GM19043 (cell line): ENCODE results near the gene FOXJ2.
"Not testable (repeated sequence)": the region's sequence is repeated elsewhere in the genome, so short reads cannot be mapped to it uniquely, and the experiment has no call there.

Experiments used
- ATAC-seq: cut with Tn5 transposase; IDR thresholded peaks from one replicate; pipeline ENCODE4 v1.9.1; 2021; ENCODE audit warnings: low read depth; ENCODE audit not compliant: unreplicated experiment

The FOXJ2 gene

DNA sequence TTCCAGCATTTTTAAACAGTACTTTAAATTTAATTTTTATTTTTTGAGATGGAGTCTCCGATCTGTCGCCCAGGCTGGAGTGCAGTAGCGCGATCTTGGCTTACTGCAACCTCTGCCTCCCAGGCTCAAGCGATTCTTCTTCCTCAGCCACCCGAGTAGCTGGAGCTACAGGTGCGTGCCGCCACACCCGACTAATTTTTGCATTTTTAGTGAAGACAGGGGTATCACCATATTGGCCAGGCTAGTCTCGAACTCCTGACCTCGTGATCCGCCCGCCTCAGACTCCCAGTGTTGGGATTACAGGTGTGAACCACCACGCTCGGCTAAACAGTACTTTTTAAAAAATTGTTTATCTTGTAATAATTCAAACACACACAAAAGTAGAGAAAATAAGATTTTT, 4.2 kb upstream of the FOXJ2 start:
- no peak for ATAC-seq

DNA sequence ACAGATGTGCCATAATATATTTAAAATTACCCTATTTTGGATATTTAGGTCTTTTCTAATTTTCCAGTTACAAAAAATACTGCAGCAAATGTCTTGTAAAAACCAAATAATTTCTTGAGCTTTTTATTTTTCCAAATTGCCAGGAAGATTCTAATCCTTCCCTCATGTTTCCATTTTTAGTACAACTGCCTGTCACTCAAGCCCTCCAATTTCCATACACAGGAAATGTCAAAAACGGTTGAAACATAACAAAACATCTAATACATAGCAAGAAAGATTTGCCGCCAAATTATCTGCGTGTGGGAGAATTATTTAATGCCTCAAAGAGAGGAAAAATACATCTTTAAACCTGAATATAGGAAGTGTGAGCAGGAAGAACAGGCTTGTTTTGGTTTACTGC, 2.3 kb upstream of the FOXJ2 start:
- ATAC-seq = no peak

DNA sequence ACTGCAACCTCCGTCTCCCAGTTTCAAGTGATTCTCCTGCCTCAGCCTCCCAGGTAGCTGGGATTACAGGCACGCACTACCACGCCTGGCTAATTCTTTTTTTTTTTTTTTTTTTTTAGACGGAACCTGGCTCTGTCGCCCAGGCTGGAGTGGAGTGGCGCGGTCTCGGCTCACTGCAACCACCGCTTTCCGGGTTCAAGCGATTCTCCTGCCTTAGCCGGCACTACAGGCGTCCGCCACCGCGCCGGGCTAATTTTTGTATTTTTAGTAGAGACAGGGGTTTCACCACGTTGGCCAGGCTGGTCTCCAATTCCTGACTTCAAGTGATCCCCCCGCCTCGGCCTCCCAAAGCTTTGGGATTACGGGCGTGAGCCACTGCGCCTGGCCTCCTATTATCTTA, 1.5 kb upstream of the FOXJ2 start:
- not testable (repeated sequence) for ATAC-seq

DNA sequence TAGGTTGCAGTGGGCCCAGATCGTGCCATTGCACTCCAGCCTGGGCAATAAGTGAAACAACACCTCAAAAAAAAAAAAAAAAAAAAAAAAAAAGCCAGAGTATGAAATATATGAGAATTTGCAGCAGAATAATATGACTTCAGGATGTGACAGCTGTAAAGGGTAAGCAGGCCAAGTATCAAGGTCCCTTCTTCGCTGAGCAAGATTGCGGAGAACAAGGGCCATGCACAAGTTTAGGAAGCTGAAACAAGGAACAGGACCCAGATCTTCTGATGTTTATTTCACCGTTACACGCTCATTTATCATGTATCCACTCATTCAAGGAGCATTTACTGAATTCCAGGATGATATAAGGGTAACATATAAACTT, 659 bp upstream of the FOXJ2 start:
- no peak for ATAC-seq

DNA sequence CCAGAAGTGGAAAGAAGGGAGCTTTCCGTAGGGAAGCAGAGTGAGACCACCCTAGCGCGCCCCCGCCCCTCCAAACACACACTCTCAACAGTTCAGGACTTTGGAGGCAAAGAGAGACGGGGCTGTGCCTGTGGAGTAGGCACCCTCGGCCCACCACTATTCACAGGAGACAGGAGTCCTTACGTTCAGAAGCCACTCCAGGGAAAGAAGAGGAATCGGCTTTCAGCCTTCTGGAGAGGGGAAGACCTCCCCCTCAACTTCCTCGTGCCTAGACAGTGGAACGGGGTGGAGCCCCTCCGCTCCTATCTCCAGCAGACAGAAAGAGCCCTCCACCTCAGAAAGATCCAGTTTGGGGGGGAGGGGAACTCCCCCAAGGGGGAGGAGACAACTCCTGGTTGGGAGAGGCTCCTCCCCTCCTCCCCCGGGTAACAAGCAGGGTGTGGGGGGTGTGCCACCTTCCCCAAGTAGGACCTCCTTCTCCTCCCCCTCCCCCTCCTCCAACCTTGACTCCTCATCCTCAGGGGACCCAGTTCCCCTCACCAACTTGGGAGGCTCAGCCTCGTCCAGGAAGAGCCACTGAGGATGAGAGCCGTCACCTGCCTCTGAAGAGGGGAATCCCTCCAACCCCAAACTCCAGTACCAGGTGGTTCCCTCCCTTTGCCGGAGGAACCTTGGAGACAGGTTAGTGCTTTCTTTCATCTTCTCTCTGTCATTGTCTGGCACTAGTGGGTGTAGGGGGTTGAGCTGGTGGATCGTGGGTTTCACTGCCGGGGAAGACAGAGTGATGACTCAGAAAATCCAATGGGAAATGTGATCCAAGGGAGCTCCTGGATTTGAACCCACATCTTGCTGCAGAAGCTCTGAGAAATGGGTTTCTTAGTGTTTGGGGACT, 883 bp downstream of the FOXJ2 start:
- no peak for ATAC-seq

DNA sequence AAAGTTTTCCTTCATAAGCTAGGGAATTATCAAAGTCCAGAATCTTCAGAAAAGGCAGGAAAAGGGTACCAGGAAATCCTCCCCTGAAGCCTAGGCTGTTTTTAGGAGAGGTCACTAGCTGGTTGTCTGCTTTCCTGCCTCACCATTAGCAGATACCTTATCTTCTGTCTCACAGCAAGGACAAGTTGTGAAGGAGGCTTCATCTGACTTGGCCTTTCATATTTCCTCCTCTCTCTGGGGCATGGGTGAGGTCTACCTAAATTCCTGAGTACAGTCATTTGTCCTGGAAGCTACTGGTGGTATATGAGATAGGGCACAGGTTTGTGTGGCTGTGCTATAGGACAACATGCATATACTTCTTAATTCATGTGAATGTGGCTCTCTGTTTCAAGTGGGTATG, 2.3 kb downstream of the FOXJ2 start:
- no peak for ATAC-seq

DNA sequence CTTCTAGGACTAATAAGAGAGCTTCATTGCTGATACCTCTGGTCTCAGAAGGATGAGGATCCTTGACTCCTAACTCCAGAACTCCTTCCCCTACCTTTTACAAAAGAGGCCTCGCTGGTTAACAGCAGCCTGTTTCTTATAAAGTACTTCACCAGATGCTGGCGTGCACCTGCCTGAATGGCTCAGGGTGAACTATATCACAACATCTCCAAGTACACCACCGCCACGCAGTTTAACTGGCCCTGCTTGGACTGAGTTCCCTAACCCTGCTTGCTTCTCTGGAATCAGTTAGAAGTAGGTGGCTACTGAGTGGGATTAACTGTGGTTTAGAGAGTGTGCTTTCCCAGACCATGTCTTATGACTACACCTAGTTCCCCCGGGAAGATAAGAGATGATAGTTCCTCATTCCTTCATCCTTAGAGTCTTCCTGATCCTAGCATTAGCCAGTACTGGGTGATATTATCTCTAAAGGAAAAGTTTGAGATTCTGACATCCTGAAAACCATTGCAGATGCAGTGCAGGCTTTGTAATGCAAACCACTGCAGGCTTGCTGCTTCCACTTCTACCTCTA, 3.0 kb downstream of the FOXJ2 start:
- no peak for ATAC-seq

DNA sequence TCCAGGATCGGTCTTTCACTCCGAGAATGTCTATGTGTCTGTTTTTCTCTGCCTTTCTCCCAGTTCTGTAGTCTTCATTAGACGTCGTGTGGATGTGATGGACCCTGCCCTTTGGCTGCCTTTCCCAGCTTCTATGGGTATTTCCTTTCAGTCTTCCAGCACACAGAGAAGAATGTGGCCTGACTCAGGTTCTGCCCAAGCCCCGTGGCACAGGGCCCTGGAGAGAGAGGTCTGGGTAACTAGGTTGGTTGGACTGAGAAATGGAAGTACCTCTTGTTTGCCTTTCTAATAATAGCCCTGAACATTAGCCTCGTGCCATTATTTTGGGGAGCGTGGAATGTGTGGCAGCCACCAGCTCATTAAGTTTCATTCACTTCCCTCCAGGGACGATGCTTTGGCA, 3.8 kb downstream of the FOXJ2 start:
- ATAC-seq = no peak

DNA sequence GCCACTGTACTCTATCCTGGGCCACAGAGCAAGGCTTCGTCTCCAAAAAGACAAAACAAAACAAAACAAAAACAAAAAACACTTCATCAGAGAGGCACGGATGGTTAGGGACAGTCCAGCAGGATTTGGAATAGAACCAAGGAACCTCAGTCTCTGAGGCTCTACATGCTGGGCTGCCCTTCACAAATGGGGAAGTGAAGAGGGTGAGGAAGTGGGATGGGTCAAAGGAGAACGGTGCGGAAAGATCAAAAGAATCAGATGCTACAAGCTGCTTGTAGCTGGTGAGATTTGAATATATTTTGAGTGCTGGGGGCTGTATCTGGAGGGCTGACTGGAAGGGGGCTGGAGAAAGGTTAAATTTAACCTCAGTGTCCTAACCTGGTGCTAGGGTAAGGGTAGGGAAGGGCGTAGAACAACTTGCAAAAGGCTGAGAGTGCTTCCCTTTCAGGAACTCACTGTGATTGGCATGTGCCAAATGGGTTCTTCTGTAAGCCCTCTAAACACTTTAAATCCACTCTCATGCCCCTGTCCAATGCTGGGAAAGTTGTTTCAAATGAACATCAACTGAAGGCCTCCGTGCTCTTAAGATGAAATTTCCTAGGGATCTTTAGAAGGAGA, 4.6 kb downstream of the FOXJ2 start:
- no peak for ATAC-seq

DNA sequence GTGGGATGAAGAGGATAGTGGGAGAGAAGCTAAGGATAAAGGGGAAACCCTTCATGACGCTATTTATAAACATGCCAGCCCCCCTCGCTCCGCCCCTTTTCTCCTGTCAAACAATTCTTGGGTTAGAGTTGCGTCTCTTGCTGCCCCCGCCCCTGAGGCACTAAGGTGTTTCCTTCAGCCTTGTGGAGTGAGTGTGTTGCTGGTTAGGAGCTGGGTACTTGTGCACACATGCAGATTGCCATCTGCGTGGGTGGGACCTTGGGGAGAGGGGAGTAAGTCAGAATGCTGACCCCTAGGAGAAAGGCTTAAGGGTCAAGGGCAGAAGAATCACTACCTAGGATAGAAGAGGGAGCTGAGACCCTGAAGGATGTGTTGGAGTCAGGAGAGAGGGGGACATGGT, 5.4 kb downstream of the FOXJ2 start:
- no peak for ATAC-seq

DNA sequence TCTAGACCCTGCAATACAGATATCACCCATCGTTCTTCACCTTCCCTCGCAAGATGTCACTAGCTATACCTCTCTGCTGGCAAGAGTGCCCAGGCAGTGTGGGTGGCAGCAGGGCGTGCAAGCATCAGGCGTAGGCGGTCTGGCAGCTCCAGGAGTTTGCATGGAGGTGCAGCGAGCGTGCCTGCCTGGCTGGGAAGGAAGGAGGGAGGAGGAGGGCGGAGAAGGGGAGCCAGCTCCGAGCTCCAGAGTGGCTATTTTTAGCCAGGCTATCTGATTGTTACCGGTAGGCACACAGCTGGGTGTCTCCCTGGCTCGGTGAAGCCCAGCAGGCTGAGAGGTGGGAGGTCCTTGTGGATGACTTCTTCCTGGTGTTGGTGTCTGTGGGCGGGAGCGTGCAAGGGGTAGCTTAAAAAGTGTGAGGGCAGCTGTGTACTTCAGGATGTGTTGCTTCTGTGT, 6.2 kb downstream of the FOXJ2 start:
- no peak for ATAC-seq

DNA sequence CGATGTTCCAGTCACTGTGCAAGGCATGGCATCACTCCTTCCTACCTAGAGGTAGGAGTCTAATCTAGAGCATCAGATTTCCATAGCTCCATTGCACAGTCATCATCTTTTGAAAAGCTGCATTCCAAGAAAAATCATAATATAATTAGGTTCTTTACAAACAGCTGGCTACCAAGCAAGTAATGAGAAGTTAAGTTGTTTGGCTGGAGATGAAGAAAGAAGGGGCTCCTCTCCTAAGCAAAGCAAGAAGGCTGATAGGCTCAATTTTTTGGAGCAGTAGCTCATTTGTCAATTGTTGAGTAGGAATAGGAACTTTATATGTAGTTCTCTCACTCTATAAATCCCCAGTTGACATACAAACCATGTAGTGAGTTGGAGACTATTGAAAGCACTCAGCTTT, 8.3 kb downstream of the FOXJ2 start:
- no peak for ATAC-seq

DNA sequence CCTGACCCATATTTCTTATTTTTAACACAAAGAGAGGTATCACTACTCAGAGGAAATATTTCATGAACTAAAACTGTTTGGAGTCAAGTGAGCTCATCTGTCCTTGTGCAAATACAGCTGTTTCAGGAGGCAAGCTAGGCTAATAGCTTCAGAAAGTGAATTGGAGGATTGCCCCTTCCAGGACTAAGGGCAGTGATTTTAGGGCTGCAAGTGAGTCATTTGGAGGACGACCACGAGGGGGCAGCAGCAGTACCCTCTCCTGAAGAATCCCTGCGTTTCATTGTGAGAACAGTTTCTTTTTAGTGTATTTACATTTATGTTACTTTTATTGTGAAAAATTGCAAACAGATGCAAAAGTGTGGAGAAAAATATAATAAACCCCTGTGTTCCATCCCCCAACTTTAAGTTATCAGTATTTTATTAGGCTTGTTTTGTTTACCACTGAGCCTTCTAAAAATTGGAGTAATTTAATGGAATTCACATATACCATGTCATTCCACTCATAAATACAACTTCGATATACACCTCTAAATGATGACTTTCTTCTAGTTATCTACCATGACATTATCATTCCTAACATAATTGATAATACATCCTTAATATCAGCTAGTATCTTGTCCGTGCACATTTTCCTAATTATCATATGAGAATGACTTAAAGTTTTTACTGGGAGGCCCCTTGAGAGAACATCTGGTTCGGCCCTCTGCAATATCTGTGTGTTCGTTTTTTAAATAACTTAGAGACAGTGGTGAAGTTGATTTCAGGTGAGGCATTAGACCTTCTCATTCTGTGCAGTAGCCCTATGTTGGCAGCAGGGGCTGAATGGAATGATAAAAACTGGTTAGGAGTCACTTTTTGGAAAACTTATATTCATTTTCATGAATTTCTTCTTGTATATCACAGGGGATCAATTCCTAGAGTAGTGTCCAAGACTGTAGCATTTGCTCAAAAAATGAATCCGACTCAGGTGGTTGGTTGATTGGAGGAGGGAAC, 13.7 kb downstream of the FOXJ2 start:
- no peak for ATAC-seq

DNA sequence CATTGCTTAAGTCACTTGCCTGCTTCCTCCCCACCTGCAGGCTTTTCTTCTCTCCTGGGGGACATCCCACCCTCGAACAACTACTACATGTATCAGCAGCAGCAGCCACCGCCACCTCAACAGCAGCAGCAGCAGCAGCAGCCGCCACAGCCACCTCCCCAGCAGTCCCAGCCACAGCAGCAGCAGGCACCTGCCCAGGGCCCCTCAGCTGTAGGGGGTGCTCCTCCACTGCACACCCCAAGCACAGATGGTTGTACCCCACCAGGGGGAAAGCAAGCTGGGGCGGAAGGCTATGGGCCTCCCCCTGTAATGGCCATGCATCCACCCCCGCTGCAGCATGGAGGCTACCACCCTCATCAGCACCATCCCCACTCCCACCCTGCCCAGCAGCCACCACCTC, 15.3 kb downstream of the FOXJ2 start:
- no peak for ATAC-seq

DNA sequence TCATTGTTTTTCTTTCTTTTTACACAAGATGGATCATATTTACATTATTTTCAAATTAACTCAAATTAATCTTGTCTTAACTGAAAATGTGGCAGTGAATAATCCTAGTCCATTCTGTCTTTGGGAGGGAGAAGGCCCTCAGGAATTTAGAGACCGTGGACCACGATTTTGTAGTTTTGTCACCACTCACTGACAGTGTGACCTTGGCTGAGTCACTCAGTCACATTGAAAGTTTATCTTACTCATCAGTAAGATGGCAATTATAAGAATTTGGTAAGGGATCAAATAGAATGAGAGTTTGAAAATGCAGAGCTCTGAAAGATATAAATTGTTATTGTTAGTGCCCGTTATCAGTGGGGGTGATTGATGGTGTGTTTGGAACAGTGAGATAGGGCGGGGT, 16.4 kb downstream of the FOXJ2 start:
- no peak for ATAC-seq

DNA sequence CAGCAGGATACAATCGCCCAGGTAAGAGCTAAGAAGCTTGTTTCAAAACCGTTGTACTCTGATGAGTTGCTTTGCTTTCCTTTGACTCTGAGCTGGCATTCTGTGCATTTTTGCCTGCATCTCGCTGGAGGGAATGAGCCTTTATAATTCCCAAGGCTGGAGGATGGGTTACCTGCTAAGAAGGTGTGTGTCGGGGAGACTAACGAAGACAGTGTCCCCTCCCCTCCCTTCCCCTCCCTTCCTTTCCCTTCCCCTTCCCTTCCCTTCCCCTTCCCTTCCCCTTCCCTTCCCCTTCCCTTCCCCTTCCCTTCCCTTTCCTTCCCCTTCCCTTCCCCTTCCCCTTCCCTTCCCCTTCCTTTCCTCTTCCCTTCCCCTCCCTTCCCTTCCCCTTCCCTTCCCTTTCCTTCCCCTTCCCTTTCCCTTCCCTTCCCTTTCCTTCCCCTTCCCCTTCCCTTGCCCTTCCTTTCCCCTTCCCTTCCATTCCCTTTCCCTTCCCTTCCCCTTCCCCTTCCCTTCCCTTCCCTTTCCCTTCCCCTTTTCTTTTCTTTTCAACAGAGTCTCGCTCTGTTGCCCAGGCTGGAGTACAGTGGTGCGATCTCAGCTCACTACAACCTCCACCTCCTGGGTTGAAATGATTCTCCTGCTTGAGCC, 18.2 kb downstream of the FOXJ2 start:
- no peak for ATAC-seq

DNA sequence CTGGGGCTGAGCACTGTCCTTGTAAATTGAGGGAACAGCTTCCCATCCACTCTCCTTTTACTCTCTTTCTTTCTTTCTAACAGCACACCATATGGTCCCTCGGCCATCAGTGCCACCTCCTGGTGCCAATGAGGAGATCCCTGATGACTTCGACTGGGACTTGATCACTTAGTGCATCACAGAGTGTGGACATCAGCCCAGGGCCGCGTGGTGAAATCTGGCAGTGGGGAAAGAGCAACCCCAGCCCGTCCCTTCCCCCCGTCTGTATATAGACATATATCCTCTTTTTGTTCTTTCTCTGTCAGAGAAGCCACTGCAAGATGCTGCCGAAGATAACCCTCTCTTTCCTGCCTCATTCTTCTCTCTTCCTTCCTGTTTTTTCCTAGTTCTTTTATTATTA, 20.2 kb downstream of the FOXJ2 start:
- no peak for ATAC-seq

DNA sequence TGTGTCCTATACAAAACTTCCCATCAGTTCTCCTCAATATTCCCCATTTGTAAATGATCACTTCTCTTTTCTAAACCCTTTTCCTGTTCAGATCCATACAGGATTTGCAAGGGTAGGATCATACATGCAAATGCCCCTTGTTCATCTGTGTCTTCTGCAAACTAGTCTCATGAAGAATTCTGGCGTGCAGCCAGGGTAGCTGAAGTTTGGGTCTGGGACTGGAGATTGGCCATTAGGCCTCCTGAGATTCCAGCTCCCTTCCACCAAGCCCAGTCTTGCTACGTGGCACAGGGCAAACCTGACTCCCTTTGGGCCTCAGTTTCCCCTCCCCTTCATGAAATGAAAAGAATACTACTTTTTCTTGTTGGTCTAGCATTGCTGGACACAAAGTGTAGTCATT, 22.3 kb downstream of the FOXJ2 start:
- ATAC-seq = no peak

DNA sequence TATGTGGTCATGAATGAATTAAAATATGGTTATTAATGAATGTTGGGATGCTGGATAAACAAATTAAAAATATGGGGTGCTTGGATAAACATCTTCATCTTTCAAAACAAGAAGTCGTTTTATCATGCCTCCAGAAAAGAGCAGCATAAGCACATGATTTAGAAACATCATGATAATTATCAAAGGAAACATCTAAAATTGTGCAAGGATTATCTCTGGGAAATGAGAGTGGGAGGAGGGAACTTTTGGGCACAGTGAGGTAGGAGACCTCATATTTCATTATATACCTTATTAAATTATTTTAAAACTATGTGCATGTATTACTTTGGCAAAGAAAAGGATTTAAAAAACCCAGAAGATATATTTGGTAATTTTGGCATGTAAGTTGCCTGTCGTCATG, 24.8 kb downstream of the FOXJ2 start:
- no peak for ATAC-seq

DNA sequence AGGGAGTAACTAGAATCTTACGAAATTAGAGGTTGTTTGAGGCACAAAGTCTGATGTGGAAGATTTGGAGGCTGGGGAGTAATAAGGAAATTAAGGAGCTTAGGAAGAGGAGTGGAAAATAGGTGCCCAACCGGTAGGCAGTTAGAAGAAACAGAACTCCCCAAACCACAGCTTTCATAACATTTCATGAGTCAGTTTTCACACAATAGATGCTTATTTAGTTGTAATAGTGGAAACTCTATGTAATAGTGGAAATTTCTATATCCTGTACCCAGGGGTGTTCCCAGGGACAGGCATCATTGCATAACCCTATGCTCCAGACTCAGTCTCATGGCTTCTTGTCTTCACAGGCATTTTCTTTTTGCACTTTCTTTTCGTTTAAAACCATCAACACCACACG, 25.3 kb downstream of the FOXJ2 start:
- ATAC-seq = no peak
